Body of pancreas (tissue), 4 donors: ENCODE data around the gene CLDN25. TPM values are rescaled to one million over a fixed set of nuclear protein-coding genes. Genes with fewer than 3 reads are reported as not detected.
A peak's percentile ranks its signal among the peaks of the same experiment; 100 is the strongest.

Source experiments
- ATAC-seq: fragments of 150-250 bp; one replicate; pipeline ENCODE4 v1.9.1; 2016
- DNase-seq, 4 donors: peaks; one replicate each; pipeline ENCODE4 v3.0.0-alpha.2; 2019
- H3K27ac ChIP-seq, 4 donors: fragments of 200-600 bp; sonication (generic); 1 replicate in 3 of 4; 2 replicates in 1 of 4; pipeline versions ENCODE4 v1.5.1 to v1.6.1; 2016 to 2019; ENCODE audit warnings: mild to moderate bottlenecking in 1 of 4, mixed read lengths in 1 of 4, moderate library complexity in 1 of 4
- H3K27me3 ChIP-seq, 2 donors: fragments of 200-600 bp; sonication (generic); one replicate each; pipeline ENCODE4 v1.6.0; 2016; ENCODE audit warnings: mild to moderate bottlenecking in 1 of 2
- H3K36me3 ChIP-seq, 2 donors: fragments of 200-600 bp; sonication (generic); replicated peaks in 1 of 2; 2 replicates each; pipeline ENCODE4 v1.5.1; 2016; ENCODE audit warnings: low read depth in 2 of 2; ENCODE audit not compliant: insufficient read depth in 1 of 2
- H3K4me1 ChIP-seq: fragments of 200-600 bp; sonication (generic); one replicate; pipeline ENCODE4 v1.6.0; 2016
- H3K4me3 ChIP-seq, 2 donors: fragments of 200-600 bp; sonication (generic); 1 replicate in 1 of 2; 2 replicates in 1 of 2; pipeline ENCODE4 v1.5.1; 2016 to 2019
- H3K9me3 ChIP-seq, 3 donors: fragments of 200-600 bp; sonication (generic); 1 replicate in 2 of 3; 2 replicates in 1 of 3; pipeline ENCODE4 v1.5.1; 2016
- CTCF ChIP-seq, 7 experiments: fragments of 450-650 bp in 4 of 7; fragments of 200-600 bp in 3 of 7; sonication (generic) in 3 of 7; IDR thresholded peaks; one replicate each; pipeline ENCODE4 v1.5.1; 2016 to 2019; ENCODE audit warnings: antibody characterized with exemption in 7 of 7
- POLR2A ChIP-seq, 3 donors: fragments of 450-650 bp; IDR thresholded peaks; one replicate each; pipeline ENCODE4 v1.6.1; 2016; ENCODE audit warnings: antibody characterized with exemption in 3 of 3, mild to moderate bottlenecking in 2 of 3
- WGBS, 2 donors: methylation state at CpG; one replicate each; pipeline ENCODE4 v1.1.5; 2017; 5-methylcytosine and 5-hydroxymethylcytosine counted together
- intact Hi-C: fragments of 100-400 bp; cut with DNase I; formaldehyde crosslinking; loops from one replicate; pipeline ENCODE4 v1.15.1; 2023
- total RNA-seq, 2 donors: library from RNA; depleted of rRNA; stranded (reverse); fragments of >200 nt; gene quantifications; one replicate each; pipeline ENCODE4 v1.1.0, GENCODE V29; 2016

CLDN25 gene
- total RNA-seq = not detected

GRCh38 chr11:113779496-113779895, at the start of gene CLDN25:
CLDN25 (plus strand) TSS chr11:113779796; CDS start chr11:113779796, 0 bp downstream.
- intact Hi-C loops = no loop called here
- no peak for DNase-seq
- TF ChIP-seq POLR2A (IDR thresholded peaks at IDR 0.05) = no peak
- no peak for TF ChIP-seq CTCF (IDR thresholded peaks at IDR 0.05)
- Histone ChIP-seq H3K27me3 (no peaks in the 10 kb centered on the region), H3K36me3 (no peaks in the 10 kb centered on the region), H3K9me3 (no peaks in the 10 kb centered on the region), H3K4me1 (peaks cover 15% of the 10 kb centered on the region), H3K4me3 (no peak within 1 kb of the TSS), H3K27ac (peak within 1 kb of the TSS in 2 of 4 donors; percentile 60 to 72)
- ATAC-seq = no peak
- 89 to 91% methylated on average over 4 of the region's 4 CpGs for WGBS, 2 donors

- peaks cover 0 to 17% of the 10 kb centered on the region in 2 donors for H3K36me3 ChIP-seq
- intact Hi-C loops = no loop called here
- ATAC-seq = no peak
- TF ChIP-seq POLR2A (IDR thresholded peaks at IDR 0.05) = no peak
- peak in 6 of 7 experiments; percentile 17 to 58 (median 38) for TF ChIP-seq CTCF (IDR thresholded peaks at IDR 0.05)
- DNase-seq = peak in 2 of 4 donors; percentile 33 to 41
- H3K27ac ChIP-seq = no peak overlapping the region
- no peak overlapping the region for H3K4me3 ChIP-seq
- H3K9me3 ChIP-seq = no peaks in the 10 kb centered on the region
- 32 to 34% methylated on average over 4 of the region's 4 CpGs for WGBS, 2 donors
- no peaks in the 10 kb centered on the region for H3K27me3 ChIP-seq
- no peaks in the 10 kb centered on the region for H3K4me1 ChIP-seq
Observed at GRCh38 chr11:113730887-113731726, 48.5 kb upstream of the CLDN25 start.

GRCh38 chr11:113732092-113732491, 47.5 kb upstream of the CLDN25 start:
- no peaks in the 10 kb centered on the region for H3K9me3 ChIP-seq
- H3K4me3 ChIP-seq = no peak overlapping the region
- no peaks in the 10 kb centered on the region for H3K27me3 ChIP-seq
- intact Hi-C loops = no loop called here
- TF ChIP-seq POLR2A (IDR thresholded peaks at IDR 0.05) (no peak), CTCF (IDR thresholded peaks at IDR 0.05) (no peak)
- peaks cover 0 to 24% of the 10 kb centered on the region in 2 donors for H3K36me3 ChIP-seq
- peak in 1 of 4 donors; percentile 4 for DNase-seq
- H3K27ac ChIP-seq = no peak overlapping the region
- H3K4me1 ChIP-seq = no peaks in the 10 kb centered on the region
- no peak for ATAC-seq
- WGBS, 2 donors = 85 to 90% methylated on average over 5 of the region's 5 CpGs

GRCh38 chr11:113736323-113736722, 43.3 kb upstream of the CLDN25 start:
- Histone ChIP-seq H3K9me3 (no peaks in the 10 kb centered on the region), H3K27ac (no peak overlapping the region), H3K27me3 (no peaks in the 10 kb centered on the region), H3K36me3 (peaks cover 0 to 37% of the 10 kb centered on the region in 2 donors), H3K4me3 (no peak overlapping the region), H3K4me1 (no peaks in the 10 kb centered on the region)
- 88 to 100% methylated on average over 1 of the region's 1 CpG for WGBS, 2 donors
- no peak for DNase-seq
- ATAC-seq = no peak
- TF ChIP-seq POLR2A (IDR thresholded peaks at IDR 0.05) = no peak
- TF ChIP-seq CTCF (IDR thresholded peaks at IDR 0.05) = no peak
- intact Hi-C loops = no loop called here
